HepG2 (cell line): ENCODE data around the gene ZBTB21. TPM values are rescaled to one million over a fixed set of nuclear protein-coding genes. Genes with fewer than 3 reads are reported as not detected.
A peak's percentile ranks its signal among the peaks of the same experiment; 100 is the strongest.

Source experiments
- ATAC-seq: fragments of 200-7000 bp; cut with Tn5 transposase; 3 replicates; pipeline ENCODE4 v1.9.1; 2020; ENCODE audit warnings: mild to moderate bottlenecking, moderate library complexity
- BruUV-seq: library from RNA; stranded (reverse); fragments of 400-500 nt; replicated peaks from 2 replicates; lab custom pipeline; 2021; lab: Mats Ljungman, UMichigan
- CTCF ChIA-PET: fragments of 300-600 bp; formaldehyde crosslinking; extraction: SDS; loops from one replicate; lab custom pipeline; 2021; ENCODE audit warnings: low total read pairs, inconsistent platforms, low intra/inter-chr PET ratio; lab: Yijun Ruan, JAX
- POLR2A ChIA-PET: fragments of 350-600 bp; sonication (Branson Sonifier 250); formaldehyde crosslinking; loops from one replicate; lab custom pipeline; 2020; ENCODE audit warnings: antibody characterized with exemption, inconsistent platforms; lab: Yijun Ruan, JAX
- DNase-seq: peaks from one replicate; pipeline ENCODE4 v3.0.0-alpha.2; 2015; ENCODE audit warnings: low spot score
- FAIRE-seq: peaks from 3 replicates; lab custom pipeline; 2011; peaks lifted over from hg19 to GRCh38; lab: Jason Lieb, UNC
- H2AFZ ChIP-seq: one replicate; pipeline ENCODE4 v1.6.1; 2011; ENCODE audit warnings: low read length, inconsistent platforms
- H3K27ac ChIP-seq: fragments of 300-600 bp; 3 replicates; pipeline ENCODE4 v1.8.0; 2011; ENCODE audit warnings: mixed run types, mild to moderate bottlenecking, mixed read lengths, low read length, inconsistent platforms; ENCODE audit not compliant: insufficient read depth; ENCODE audit errors: extremely low read length
- H3K27me3 ChIP-seq, 2 experiments: fragments of 200-600 bp in 1 of 2; 2 replicates in 1 of 2; 3 replicates in 1 of 2; pipeline versions ENCODE4 v1.6.0 to v1.8.0; 2011; ENCODE audit warnings: low read length in 2 of 2, mild to moderate bottlenecking in 2 of 2, moderate library complexity in 2 of 2, inconsistent platforms in 1 of 2; ENCODE audit not compliant: insufficient read depth in 2 of 2, control insufficient read depth in 1 of 2
- H3K36me3 ChIP-seq, 2 experiments: fragments of 200-600 bp in 1 of 2; replicated peaks in 1 of 2; 2 replicates in 1 of 2; 3 replicates in 1 of 2; pipeline versions ENCODE4 v1.5.1 to v1.8.0; 2011; ENCODE audit warnings: low read length in 2 of 2, inconsistent platforms in 1 of 2; ENCODE audit not compliant: insufficient read depth in 2 of 2, control insufficient read depth in 1 of 2
- H3K4me1 ChIP-seq: 2 replicates; pipeline ENCODE4 v1.5.1; 2012; ENCODE audit warnings: low read length, inconsistent platforms; ENCODE audit not compliant: insufficient read depth
- H3K4me2 ChIP-seq: 2 replicates; pipeline ENCODE4 v1.6.0; 2011; ENCODE audit warnings: low read depth, low read length, inconsistent platforms
- H3K4me3 ChIP-seq, 3 experiments: fragments of 200-600 bp in 1 of 3; sonication (generic), shearing (Covaris generic) in 1 of 3; replicated peaks in 1 of 3; 2 replicates each; pipeline ENCODE4 v1.5.1; 2011 to 2016; ENCODE audit warnings: low read length in 3 of 3, inconsistent platforms in 2 of 3, low read depth in 2 of 3, mild to moderate bottlenecking in 2 of 3, control low read depth in 1 of 3, mixed read lengths in 1 of 3; ENCODE audit not compliant: insufficient read depth in 1 of 3
- H3K79me2 ChIP-seq: one replicate; pipeline ENCODE4 v1.6.1; 2011; ENCODE audit warnings: low read length, inconsistent platforms; ENCODE audit not compliant: insufficient read depth
- H3K9ac ChIP-seq: 2 replicates; pipeline ENCODE4 v1.6.0; 2011; ENCODE audit warnings: mild to moderate bottlenecking, low read depth, low read length, inconsistent platforms; ENCODE audit not compliant: insufficient read depth
- H3K9me3 ChIP-seq: 2 replicates; pipeline ENCODE4 v1.5.1; 2012; ENCODE audit warnings: mild to moderate bottlenecking, low read length
- H4K20me1 ChIP-seq: 2 replicates; pipeline ENCODE4 v1.6.0; 2011; ENCODE audit warnings: inconsistent platforms, mild to moderate bottlenecking, low read length, moderate library complexity; ENCODE audit not compliant: insufficient read depth
- DBP ChIP-seq: sonication (generic); formaldehyde crosslinking; IDR thresholded peaks from 2 replicates; pipeline ENCODE4 v1.4.0; 2020; ENCODE audit warnings: missing genetic modification reagents; ENCODE audit errors: not compliant biosample characterization
- LRRFIP1 ChIP-seq: sonication (generic); formaldehyde crosslinking; conservative IDR thresholded peaks from 2 replicates; pipeline ENCODE4 v1.4.0; 2020; ENCODE audit warnings: missing genetic modification reagents
- NFAT5 ChIP-seq: sonication (generic); formaldehyde crosslinking; IDR thresholded peaks from 2 replicates; pipeline ENCODE4 v1.4.0; 2020; ENCODE audit warnings: missing genetic modification reagents
- PBX3 ChIP-seq: sonication (generic); formaldehyde crosslinking; IDR thresholded peaks from 2 replicates; pipeline ENCODE4 v1.8.1; 2023; ENCODE audit warnings: missing genetic modification reagents, inconsistent platforms, borderline replicate concordance
- ZNF503 ChIP-seq: sonication (generic); formaldehyde crosslinking; IDR thresholded peaks from 2 replicates; pipeline ENCODE4 v1.4.0; 2020; ENCODE audit warnings: missing genetic modification reagents
- ZNF543 ChIP-seq: sonication (generic); formaldehyde crosslinking; IDR thresholded peaks from 2 replicates; pipeline ENCODE4 v1.4.0; 2020; ENCODE audit warnings: mild to moderate bottlenecking, missing genetic modification reagents
- ZNF780A ChIP-seq: sonication (generic); formaldehyde crosslinking; IDR thresholded peaks from 2 replicates; pipeline ENCODE4 v1.8.0; 2022; ENCODE audit warnings: mild to moderate bottlenecking, missing genetic modification reagents, moderate library complexity
- WGBS: methylation state at CpG from one replicate; pipeline ENCODE4 v1.1.6; 2017; ENCODE audit warnings: low lambda C conversion rate; 5-methylcytosine and 5-hydroxymethylcytosine counted together
- in situ Hi-C: cut with HindIII; loops from 2 replicates; pipeline ENCODE4 v1.10.0; 2017; ENCODE audit warnings: low pct_unique_long_range_greater_than_20kb; ENCODE audit not compliant: extremely low pct_ligation_motif_present
- intact Hi-C: fragments of 100-400 bp; cut with micrococcal nuclease; formaldehyde crosslinking; loops from one replicate; pipeline ENCODE4 v1.10.0; 2022; ENCODE audit not compliant: unreplicated experiment
- polyA plus RNA-seq, 8 experiments: library from polyadenylated mRNA; depleted of rRNA in 3 of 8; stranded (reverse) in 7 of 8; unstranded in 1 of 8; fragments of >200 nt; fragmentation: Illumina TruSeq in 4 of 8; extraction: Trizol in 4 of 8; gene quantifications; 2 replicates each; pipeline versions ENCODE4 v1.2.1 to v1.2.3, GENCODE V29; 2011 to 2016; ENCODE audit warnings: low read depth in 4 of 8, missing spikeins in 1 of 8, mixed read lengths in 1 of 8; ENCODE audit not compliant: insufficient read depth in 1 of 8
- total RNA-seq, 5 experiments: library from RNA; depleted of rRNA; stranded (reverse); fragments of >200 nt; fragmentation: Illumina TruSeq; extraction: Trizol; gene quantifications; 2 replicates each; pipeline ENCODE4 v1.2.3, GENCODE V29; 2016; ENCODE audit warnings: low read depth in 1 of 5

ZBTB21 gene
- total and polyA plus RNA-seq, 2 of the 13 experiments (the other 11 are each of a cell fraction or from before 2014, with no cell fraction given): 4.5 to 6.1 TPM

- TF ChIP-seq ZNF780A (CRISPR knock-in tag) (no peak), DBP (CRISPR knock-in tag) (no peak), ZNF503 (no peak), PBX3 (CRISPR knock-in tag) (no peak)
Observed at GRCh38 chr21:42012344-42012743, 2.2 kb upstream of the ZBTB21 start (continued).

GRCh38 chr21:42010507-42011495, 641 bp upstream of the ZBTB21 start:
- Histone ChIP-seq H3K36me3 (peaks cover 0 to 7% of the 10 kb centered on the region in 2 experiments; a peak in 1 of 5 replicates), H3K27ac (peak overlapping the region; percentile 98), H4K20me1 (no peaks in the 10 kb centered on the region), H3K4me2 (peak overlapping the region; percentile 73), H3K4me1 (peaks cover 33% of the 10 kb centered on the region), H3K4me3 (peak overlapping the region; percentile 71 to 91 (median 74)), H3K9ac (peak overlapping the region; percentile 94), H3K27me3 (no peaks in the 10 kb centered on the region; a peak in 1 of 5 replicates), H3K9me3 (0 out of 2 replicates have a peak, but pooled peaks cover 4% of the 10 kb centered on the region), H3K79me2 (peaks cover 23% of the 10 kb centered on the region), H2AFZ (no peak overlapping the region)
- in situ Hi-C loops: no loop called here
- under 1% methylated on average over 32 of the region's 120 CpGs for WGBS
- POLR2A ChIA-PET: interaction anchor here (1.0 kb wide), 1 partner anchor 12 kb away, joined by 3 read pairs; no protein-coding TSS in a partner anchor
- FAIRE-seq (no peak), DNase-seq (peak; percentile 20), ATAC-seq (peak; percentile 72)
- CTCF ChIA-PET: interaction anchor here (2.1 kb wide), 1 partner anchor 107 kb away, joined by 6 read pairs; no protein-coding TSS in a partner anchor
- intact Hi-C loops: loop anchor here (1.0 kb wide), 1 partner anchor 96 kb away; no protein-coding TSS in a partner anchor
- BruUV-seq: no TSS peak
- no peak for TF ChIP-seq LRRFIP1 (CRISPR knock-in tag)
- TF ChIP-seq ZNF543 (CRISPR knock-in tag): no peak
- TF ChIP-seq NFAT5 (CRISPR knock-in tag): no peak
